ENCODE results near the gene GIT2. TPM values are rescaled to one million over a fixed set of nuclear protein-coding genes. Genes with fewer than 3 reads are reported as not detected.
A peak's percentile ranks its signal among the peaks of the same experiment; 100 is the strongest.

GIT2 gene
- total RNA-seq, 1 experiment from 2014 or later: 56.0 TPM

- no peaks in the 10 kb centered on the region for H3K27me3 Mint-ChIP-seq (ENCODE audit: unreplicated experiment)
- no peaks in the 10 kb centered on the region for H3K4me1 Mint-ChIP-seq (ENCODE audit: low read depth, unreplicated experiment)
- H3K9me3 Mint-ChIP-seq (ENCODE audit: low read depth, unreplicated experiment): no peaks in the 10 kb centered on the region
- peaks cover 10% of the 10 kb centered on the region for H3K36me3 Mint-ChIP-seq (ENCODE audit: insufficient read depth, unreplicated experiment)
- BruUV-seq (replicated peaks): no TSS peak
- no peak overlapping the region for H3K27ac Mint-ChIP-seq (ENCODE audit: unreplicated experiment)
- TF ChIP-seq CTCF (IDR thresholded peaks at IDR 0.05; ENCODE audit: unreplicated experiment): no peak
- DNase-seq: no peak
- intact Hi-C loops (cut with micrococcal nuclease; ENCODE audit: unreplicated experiment): no loop called here
- CTCF ChIA-PET: no interaction called here
- no peak overlapping the region for H3K4me3 Mint-ChIP-seq (ENCODE audit: low read depth, unreplicated experiment)
Observed at GRCh38 chr12:109958374-109958773, 37.8 kb downstream of the GIT2 start.

- no peaks in the 10 kb centered on the region for H3K27me3 Mint-ChIP-seq (ENCODE audit: unreplicated experiment)
- BruUV-seq (replicated peaks): no TSS peak
- H3K4me3 Mint-ChIP-seq (ENCODE audit: low read depth, unreplicated experiment): no peak overlapping the region
- TF ChIP-seq CTCF (IDR thresholded peaks at IDR 0.05; ENCODE audit: unreplicated experiment): no peak
- no peaks in the 10 kb centered on the region for H3K9me3 Mint-ChIP-seq (ENCODE audit: low read depth, unreplicated experiment)
- intact Hi-C loops (cut with micrococcal nuclease; ENCODE audit: unreplicated experiment): loop anchor here (5.0 kb wide), 1 partner anchor 44 kb away; the partner anchor contains the start of genes ANKRD13A and GIT2
- peaks cover 19% of the 10 kb centered on the region for H3K36me3 Mint-ChIP-seq (ENCODE audit: insufficient read depth, unreplicated experiment)
- no peak overlapping the region for H3K27ac Mint-ChIP-seq (ENCODE audit: unreplicated experiment)
- no peak for DNase-seq
- CTCF ChIA-PET: interaction anchor here (0.7 kb wide), 1 partner anchor 33 kb away, joined by 5 read pairs; no protein-coding TSS in a partner anchor
- peaks cover 31% of the 10 kb centered on the region for H3K4me1 Mint-ChIP-seq (ENCODE audit: low read depth, unreplicated experiment)
Observed at GRCh38 chr12:109953656-109954055, 42.5 kb downstream of the GIT2 start.

- H3K36me3 Mint-ChIP-seq (ENCODE audit: insufficient read depth, unreplicated experiment): peaks cover 21% of the 10 kb centered on the region
Observed at GRCh38 chr12:109952873-109953272, 43.3 kb downstream of the GIT2 start.

GRCh38 chr12:109952160-109952858 lies 43.9 kb downstream of the GIT2 start:
- DNase-seq: peak; percentile 4
- H3K27ac Mint-ChIP-seq (ENCODE audit: unreplicated experiment): peak overlapping the region; percentile 0
- peaks cover 31% of the 10 kb centered on the region for H3K4me1 Mint-ChIP-seq (ENCODE audit: low read depth, unreplicated experiment)
- H3K36me3 Mint-ChIP-seq (ENCODE audit: insufficient read depth, unreplicated experiment): peaks cover 21% of the 10 kb centered on the region
- H3K27me3 Mint-ChIP-seq (ENCODE audit: unreplicated experiment): no peaks in the 10 kb centered on the region
- CTCF ChIA-PET: interaction anchor here (0.7 kb wide), 1 partner anchor 13 kb away, joined by 3 read pairs; no protein-coding TSS in a partner anchor
- intact Hi-C loops (cut with micrococcal nuclease; ENCODE audit: unreplicated experiment): loop anchor here (5.0 kb wide), 1 partner anchor 45 kb away; the partner anchor contains the start of genes ANKRD13A and GIT2
- BruUV-seq (replicated peaks): no TSS peak
- H3K9me3 Mint-ChIP-seq (ENCODE audit: low read depth, unreplicated experiment): no peaks in the 10 kb centered on the region
- peak overlapping the region; percentile 0 for H3K4me3 Mint-ChIP-seq (ENCODE audit: low read depth, unreplicated experiment)
- no peak for TF ChIP-seq CTCF (IDR thresholded peaks at IDR 0.05; ENCODE audit: unreplicated experiment)

More at GRCh38 chr12:109952873-109953272, 43.3 kb downstream of the GIT2 start:
- TF ChIP-seq CTCF (IDR thresholded peaks at IDR 0.05; ENCODE audit: unreplicated experiment): no peak
- Mint-ChIP-seq H3K4me3 (ENCODE audit: low read depth, unreplicated experiment) (peak overlapping the region; percentile 0), H3K4me1 (ENCODE audit: low read depth, unreplicated experiment) (peaks cover 31% of the 10 kb centered on the region), H3K27ac (ENCODE audit: unreplicated experiment) (peak overlapping the region; percentile 0), H3K27me3 (ENCODE audit: unreplicated experiment) (no peaks in the 10 kb centered on the region), H3K9me3 (ENCODE audit: low read depth, unreplicated experiment) (no peaks in the 10 kb centered on the region)
- no peak for DNase-seq
- intact Hi-C loops (cut with micrococcal nuclease; ENCODE audit: unreplicated experiment): loop anchor here (5.0 kb wide), 1 partner anchor 44 kb away; the partner anchor contains the start of genes ANKRD13A and GIT2
- CTCF ChIA-PET: no interaction called here
- BruUV-seq (replicated peaks): no TSS peak

Measured in Calu3 (cell line).